Cardiac muscle cell (in vitro differentiated cells and primary cell): ENCODE measurements around the gene KPNB1. TPM values are rescaled to one million over a fixed set of nuclear protein-coding genes. Genes with fewer than 3 reads are reported as not detected.

Experiments
- DNase-seq, 2 donors: peaks; one replicate each; pipeline versions ENCODE4 v3.0.0 to v3.0.0-alpha.2; 2010 to 2017; ENCODE audit warnings: low read depth in 1 of 2, low spot score in 1 of 2
- H3K27ac ChIP-seq: fragments of 200-600 bp; sonication (generic); 2 replicates; pipeline ENCODE4 v1.5.1; 2016
- H3K27me3 ChIP-seq: fragments of 200-600 bp; sonication (generic); 2 replicates; pipeline ENCODE4 v1.6.0; 2016; ENCODE audit warnings: control low read depth
- H3K36me3 ChIP-seq: fragments of 200-600 bp; sonication (generic); 2 replicates; pipeline ENCODE4 v1.5.1; 2016; ENCODE audit warnings: control low read depth
- H3K4me1 ChIP-seq: fragments of 200-600 bp; sonication (generic); 2 replicates; pipeline ENCODE4 v1.8.1; 2017; ENCODE audit warnings: low read depth, mild to moderate bottlenecking, mixed run types
- H3K4me3 ChIP-seq: fragments of 200-600 bp; sonication (generic); 2 replicates; pipeline ENCODE4 v1.5.1; 2016; ENCODE audit warnings: mild to moderate bottlenecking
- H3K9me3 ChIP-seq: fragments of 200-600 bp; sonication (generic); 2 replicates; pipeline ENCODE4 v1.5.1; 2017; ENCODE audit warnings: low read depth, mild to moderate bottlenecking, control low read depth
- CTCF ChIP-seq: IDR thresholded peaks from 2 replicates; pipeline ENCODE4 v1.5.1; 2012; ENCODE audit warnings: low read depth, mild to moderate bottlenecking, low read length
- polyA plus RNA-seq: library from polyadenylated mRNA; unstranded; fragments of >200 nt; fragmentation: Nextera tagmentation; extraction: Ambion mirVana; gene quantifications from 2 replicates; pipeline ENCODE4 v1.2.1, GENCODE V29; 2016
- total RNA-seq: library from RNA; depleted of rRNA; stranded (reverse); fragments of >200 nt; gene quantifications from 2 replicates; pipeline ENCODE4 v1.2.3, GENCODE V29; 2016

The KPNB1 gene
- total and polyA plus RNA-seq, 2 experiments from 2014 or later, result 125 to 218 TPM

GRCh38 chr17:47720754-47721533, 71.2 kb downstream of the KPNB1 start:
- no peaks in the 10 kb centered on the region for H3K36me3 ChIP-seq
- peak in 1 of 2 donors; percentile 25 for DNase-seq
- H3K4me1 ChIP-seq, result no peaks in the 10 kb centered on the region
- TF ChIP-seq CTCF, result no peak
- H3K27ac ChIP-seq, result no peak overlapping the region
- no peaks in the 10 kb centered on the region for H3K9me3 ChIP-seq
- H3K4me3 ChIP-seq, result no peak overlapping the region
- peaks cover 5% of the 10 kb centered on the region for H3K27me3 ChIP-seq

- no peaks in the 10 kb centered on the region for H3K4me1 ChIP-seq
- TF ChIP-seq CTCF, result no peak
- H3K4me3 ChIP-seq, result no peak overlapping the region
- DNase-seq, result no peak
- H3K27ac ChIP-seq, result no peak overlapping the region
- H3K27me3 ChIP-seq, result peaks cover 5% of the 10 kb centered on the region
- H3K36me3 ChIP-seq, result no peaks in the 10 kb centered on the region
- no peaks in the 10 kb centered on the region for H3K9me3 ChIP-seq
Observed at GRCh38 chr17:47721725-47722124, 72.0 kb downstream of the KPNB1 start.

- TF ChIP-seq CTCF, result no peak
- Histone ChIP-seq H3K36me3 (no peaks in the 10 kb centered on the region), H3K27me3 (peaks cover 5% of the 10 kb centered on the region), H3K4me1 (no peaks in the 10 kb centered on the region), H3K9me3 (no peaks in the 10 kb centered on the region), H3K4me3 (no peak overlapping the region), H3K27ac (no peak overlapping the region)
- DNase-seq, result no peak
Observed at GRCh38 chr17:47724705-47725104, 75.0 kb downstream of the KPNB1 start.

- H3K4me1 ChIP-seq, result no peaks in the 10 kb centered on the region
- peaks cover 10% of the 10 kb centered on the region for H3K27me3 ChIP-seq
- H3K4me3 ChIP-seq, result no peak overlapping the region
- no peak overlapping the region for H3K27ac ChIP-seq
- no peak for DNase-seq
- H3K36me3 ChIP-seq, result no peaks in the 10 kb centered on the region
- H3K9me3 ChIP-seq, result no peaks in the 10 kb centered on the region
- TF ChIP-seq CTCF, result no peak
Observed at GRCh38 chr17:47725446-47726111, 75.9 kb downstream of the KPNB1 start.

- Histone ChIP-seq H3K27ac (no peak overlapping the region), H3K4me3 (no peak overlapping the region), H3K36me3 (no peaks in the 10 kb centered on the region), H3K27me3 (peaks cover 19% of the 10 kb centered on the region), H3K4me1 (no peaks in the 10 kb centered on the region), H3K9me3 (no peaks in the 10 kb centered on the region)
- TF ChIP-seq CTCF, result no peak
- no peak for DNase-seq
Observed at GRCh38 chr17:47726796-47727703, 77.3 kb downstream of the KPNB1 start.
